HepG2 (cell line): ENCODE data around the gene EMC9. TPM values are rescaled to one million over a fixed set of nuclear protein-coding genes. Genes with fewer than 3 reads are reported as not detected.

Experiments used
- CCAR2 ChIP-seq: fragments of 200-400 bp; formaldehyde crosslinking; optimal IDR thresholded peaks from 2 replicates; pipeline ENCODE3; 2018; ENCODE audit warnings: low read depth, mild to moderate bottlenecking, low read length, moderate library complexity
- DNMT1 ChIP-seq: sonication (generic); formaldehyde crosslinking; IDR thresholded peaks from 2 replicates; pipeline ENCODE4 v1.5.1; 2020; ENCODE audit warnings: mild to moderate bottlenecking, missing genetic modification reagents
- FOXJ3 ChIP-seq: sonication (generic); formaldehyde crosslinking; IDR thresholded peaks from 2 replicates; pipeline ENCODE4 v1.4.0; 2020; ENCODE audit warnings: missing genetic modification reagents, mild to moderate bottlenecking, borderline replicate concordance
- GABPA ChIP-seq, 2 experiments: IDR thresholded peaks; 2 replicates each; pipeline ENCODE4 v1.6.1; 2011 to 2016; ENCODE audit warnings: low read depth in 2 of 2, low read length in 1 of 2, missing biosample characterization in 1 of 2, missing genetic modification characterization in 1 of 2
- PRDM4 ChIP-seq: sonication (generic); formaldehyde crosslinking; IDR thresholded peaks from 2 replicates; pipeline ENCODE4 v1.9.0; 2021; ENCODE audit warnings: missing genetic modification reagents, borderline replicate concordance
- SRSF1 ChIP-seq: fragments of 200-400 bp; formaldehyde crosslinking; optimal IDR thresholded peaks from 2 replicates; pipeline ENCODE3; 2017; ENCODE audit warnings: mild to moderate bottlenecking, low read depth, low read length, moderate library complexity
- TEF ChIP-seq: sonication (generic); formaldehyde crosslinking; IDR thresholded peaks from 2 replicates; pipeline ENCODE4 v1.5.0; 2020; ENCODE audit warnings: missing genetic modification reagents
- THRA ChIP-seq: sonication (generic); formaldehyde crosslinking; IDR thresholded peaks from 2 replicates; pipeline ENCODE4 v1.4.0; 2020; ENCODE audit warnings: missing genetic modification reagents, borderline replicate concordance
- ZBTB34 ChIP-seq: sonication (generic); formaldehyde crosslinking; IDR thresholded peaks from 2 replicates; pipeline ENCODE4 v1.8.0; 2022; ENCODE audit warnings: mild to moderate bottlenecking, missing genetic modification reagents
- ZBTB46 ChIP-seq: sonication (generic); formaldehyde crosslinking; IDR thresholded peaks from 2 replicates; pipeline ENCODE4 v1.4.0; 2020; ENCODE audit warnings: mild to moderate bottlenecking, missing genetic modification reagents, borderline replicate concordance
- ZHX2 ChIP-seq, 2 experiments: sonication (generic) in 1 of 2; formaldehyde crosslinking in 1 of 2; IDR thresholded peaks; 2 replicates each; pipeline versions ENCODE4 v1.6.1 to v1.9.0; 2014 to 2022; ENCODE audit warnings: antibody characterized with exemption in 1 of 2, borderline replicate concordance in 1 of 2, inconsistent platforms in 1 of 2, low read depth in 1 of 2, missing genetic modification reagents in 1 of 2
- ZNF549 ChIP-seq: sonication (generic); formaldehyde crosslinking; IDR thresholded peaks from 2 replicates; pipeline ENCODE4 v1.5.0; 2020; ENCODE audit warnings: missing genetic modification reagents
- ZNF557 ChIP-seq: sonication (generic); formaldehyde crosslinking; IDR thresholded peaks from 2 replicates; pipeline ENCODE4 v1.4.0; 2020; ENCODE audit warnings: missing genetic modification reagents
- ZNF629 ChIP-seq: sonication (generic); formaldehyde crosslinking; conservative IDR thresholded peaks from 2 replicates; pipeline ENCODE4 v1.5.0; 2020; ENCODE audit warnings: missing genetic modification reagents
- ZSCAN12 ChIP-seq: sonication (generic); formaldehyde crosslinking; IDR thresholded peaks from 2 replicates; pipeline ENCODE4 v1.9.0; 2021; ENCODE audit warnings: mild to moderate bottlenecking, missing genetic modification reagents
- polyA plus RNA-seq, 8 experiments: library from polyadenylated mRNA; depleted of rRNA in 3 of 8; stranded (reverse) in 7 of 8; unstranded in 1 of 8; fragments of >200 nt; fragmentation: Illumina TruSeq in 4 of 8; extraction: Trizol in 4 of 8; gene quantifications; 2 replicates each; pipeline versions ENCODE4 v1.2.1 to v1.2.3, GENCODE V29; 2011 to 2016; ENCODE audit warnings: low read depth in 4 of 8, missing spikeins in 1 of 8, mixed read lengths in 1 of 8; ENCODE audit not compliant: insufficient read depth in 1 of 8
- total RNA-seq, 5 experiments: library from RNA; depleted of rRNA; stranded (reverse); fragments of >200 nt; fragmentation: Illumina TruSeq; extraction: Trizol; gene quantifications; 2 replicates each; pipeline ENCODE4 v1.2.3, GENCODE V29; 2016; ENCODE audit warnings: low read depth in 1 of 5

EMC9 gene
- total and polyA plus RNA-seq, 2 of the 13 experiments (the other 11 are each of a cell fraction or from before 2014, with no cell fraction given): 60.5 to 78.7 TPM

GRCh38 chr14:24176599-24176998 is 35.2 kb upstream of the EMC9 start (continued):
- no peak for TF ChIP-seq GABPA (IDR thresholded peaks at IDR 0.05; ENCODE audit: low read depth, low read length)
- no peak for TF ChIP-seq GABPA (CRISPR knock-in tag; IDR thresholded peaks at IDR 0.05; ENCODE audit: low read depth)
- TF ChIP-seq SRSF1: no peak
- TF ChIP-seq ZNF549 (CRISPR knock-in tag): no peak
- no peak for TF ChIP-seq FOXJ3 (CRISPR knock-in tag)
- no peak for TF ChIP-seq ZHX2 (IDR thresholded peaks at IDR 0.05; ENCODE audit: low read depth)
- no peak for TF ChIP-seq ZHX2 (CRISPR knock-in tag; IDR thresholded peaks at IDR 0.05; ENCODE audit: borderline replicate concordance)
- TF ChIP-seq ZSCAN12: no peak
- TF ChIP-seq ZNF629 (CRISPR knock-in tag): no peak
- no peak for TF ChIP-seq DNMT1 (CRISPR knock-in tag)
- no peak for TF ChIP-seq ZBTB34 (CRISPR knock-in tag)
- no peak for TF ChIP-seq PRDM4 (CRISPR knock-in tag)
- 0 out of 2 replicates have a peak, but pooled peaks have one; percentile 7 for TF ChIP-seq ZBTB46 (CRISPR knock-in tag)
- TF ChIP-seq THRA (CRISPR knock-in tag): no peak
- TF ChIP-seq ZNF557 (CRISPR knock-in tag): no peak
- TF ChIP-seq CCAR2: no peak
- TF ChIP-seq TEF (CRISPR knock-in tag): no peak
